ENCODE measurements around the gene RNF17. TPM values are rescaled to one million over a fixed set of nuclear protein-coding genes. Genes with fewer than 3 reads are reported as not detected.

RNF17 gene
- total RNA-seq, 1 donor from 2014 or later: not detected

DNA sequence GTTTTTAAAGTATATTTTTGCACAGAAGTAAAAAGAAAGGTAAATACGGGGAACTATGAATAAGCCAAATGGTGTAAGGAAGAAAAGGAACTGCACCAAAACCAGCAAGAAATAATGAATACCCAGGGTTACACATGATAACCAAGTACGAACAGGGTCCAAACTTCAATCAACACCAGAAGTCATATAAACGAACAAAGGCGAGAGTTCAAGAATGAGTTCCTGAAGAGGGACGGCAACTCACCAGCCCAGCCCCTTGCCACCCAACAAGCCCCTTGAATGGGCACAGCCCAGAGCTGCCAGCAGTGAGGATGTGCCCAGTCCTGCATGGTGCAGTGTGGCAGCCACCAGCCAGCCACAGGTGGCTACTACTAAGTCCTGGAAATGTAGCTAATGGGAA, 132.1 kb downstream of the RNF17 start:
- intact Hi-C loops (cut with micrococcal nuclease): no loop called here

DNA sequence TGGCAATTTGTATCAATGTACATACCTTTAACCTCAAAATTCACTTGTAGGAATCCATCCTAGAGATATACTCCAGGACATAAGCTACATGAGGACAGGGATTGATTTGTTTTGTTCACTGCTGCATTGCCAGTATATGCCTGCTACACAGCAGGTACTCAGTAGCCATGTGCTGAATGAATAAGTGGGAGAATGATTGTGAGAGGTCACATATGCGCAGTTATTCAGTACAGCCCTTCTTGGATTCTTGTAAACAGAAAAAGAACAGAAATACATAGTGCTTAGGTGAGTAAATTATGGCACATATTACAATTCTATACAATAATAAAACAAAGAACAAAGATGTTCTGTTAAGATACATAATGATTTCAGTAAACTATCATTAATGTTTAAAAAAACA, 133.3 kb downstream of the RNF17 start:
- intact Hi-C loops (cut with micrococcal nuclease): no loop called here

GRCh38 chr13:24899601-24900000, 135.6 kb downstream of the RNF17 start:
- intact Hi-C loops (cut with micrococcal nuclease): no loop called here

- intact Hi-C loops (cut with micrococcal nuclease): no loop called here
Observed at GRCh38 chr13:24900507-24900906, 136.5 kb downstream of the RNF17 start.

GRCh38 chr13:24905242-24905641, 141.3 kb downstream of the RNF17 start:
- intact Hi-C loops (cut with micrococcal nuclease): no loop called here

- intact Hi-C loops (cut with micrococcal nuclease): no loop called here
Observed at GRCh38 chr13:24906268-24906667, 142.3 kb downstream of the RNF17 start.

DNA sequence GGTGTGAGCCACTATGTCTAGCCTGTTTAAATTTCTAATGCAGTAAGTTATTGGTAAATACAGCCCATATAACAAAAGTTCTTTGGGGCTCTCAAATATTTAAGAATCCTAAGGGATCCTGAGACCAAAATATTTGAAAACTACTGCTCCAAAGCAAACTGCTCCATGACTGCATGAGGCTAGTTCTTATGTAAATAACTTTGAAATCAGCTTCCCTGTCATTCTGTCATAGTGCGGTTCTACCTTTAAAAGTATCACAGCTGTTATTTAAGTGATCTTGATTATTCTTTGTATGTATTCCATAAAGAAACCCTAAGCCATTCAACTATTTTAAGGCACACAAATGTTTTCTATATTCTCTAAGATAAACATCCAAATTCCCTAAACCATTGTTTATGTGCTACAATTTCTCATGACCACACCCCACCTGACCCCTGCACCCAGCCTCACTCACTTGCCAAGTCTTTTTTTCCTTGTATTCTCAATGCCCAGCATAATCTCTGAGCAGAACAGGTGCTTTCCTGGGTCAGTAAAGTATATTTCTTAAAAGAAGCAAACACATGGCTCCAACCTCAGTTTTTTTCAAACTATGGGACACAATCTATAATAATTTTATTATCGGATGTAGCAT, 146.6 kb downstream of the RNF17 start:
- intact Hi-C loops (cut with micrococcal nuclease): no loop called here

DNA sequence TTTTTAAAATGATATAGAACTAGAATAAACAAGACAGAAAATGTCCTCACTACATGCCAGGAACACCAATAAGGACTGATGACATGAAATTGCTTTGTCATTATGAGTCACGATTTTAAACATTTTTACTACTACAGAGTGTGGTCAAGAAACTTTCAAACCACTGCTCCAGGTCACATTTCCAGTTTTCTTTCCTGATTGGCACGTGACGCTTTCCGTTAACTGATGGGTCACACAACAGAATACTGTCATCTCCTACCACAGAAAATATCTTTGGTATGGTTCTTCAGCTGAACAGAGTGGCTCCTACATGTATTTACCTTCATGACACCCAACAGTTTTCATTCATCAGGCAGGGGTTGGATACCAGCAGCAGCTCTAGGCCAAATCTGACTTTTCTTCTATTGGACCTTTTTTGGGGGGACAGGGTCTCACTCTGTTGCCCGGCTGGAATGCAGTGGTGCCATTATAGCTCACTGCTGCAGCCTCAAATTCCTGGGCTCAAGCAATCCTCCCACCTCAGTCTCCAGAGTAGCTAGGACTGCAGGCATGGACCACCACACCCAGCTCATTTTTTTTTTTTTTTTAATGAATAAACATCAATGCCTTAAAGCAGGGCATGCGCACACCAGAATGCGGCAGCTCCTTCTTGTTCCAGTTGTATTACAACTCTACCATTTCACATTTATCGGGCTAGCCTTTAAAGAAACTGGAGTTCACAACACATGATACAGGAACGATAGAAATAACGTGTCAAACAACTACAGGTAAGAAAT, 147.4 kb downstream of the RNF17 start:
- intact Hi-C loops (cut with micrococcal nuclease): no loop called here

DNA sequence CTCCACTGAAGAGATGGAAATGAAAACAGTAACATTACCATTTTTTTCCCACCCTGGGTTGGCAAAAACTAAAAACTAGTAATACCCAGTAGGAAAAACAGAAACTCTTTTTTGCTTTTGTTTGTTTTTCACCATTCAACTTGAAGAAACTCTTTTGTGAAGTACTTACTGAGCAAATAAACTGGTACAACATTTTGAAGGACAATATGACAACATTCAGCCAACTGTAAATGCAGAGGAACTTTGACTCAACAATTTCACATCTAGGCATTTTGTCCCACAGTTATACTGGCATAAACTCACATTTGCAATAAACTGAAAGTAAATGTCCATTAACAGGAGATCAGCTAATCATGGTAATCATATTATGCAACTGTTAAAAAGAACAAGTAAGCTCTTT, 152.5 kb downstream of the RNF17 start:
- intact Hi-C loops (cut with micrococcal nuclease): no loop called here

DNA sequence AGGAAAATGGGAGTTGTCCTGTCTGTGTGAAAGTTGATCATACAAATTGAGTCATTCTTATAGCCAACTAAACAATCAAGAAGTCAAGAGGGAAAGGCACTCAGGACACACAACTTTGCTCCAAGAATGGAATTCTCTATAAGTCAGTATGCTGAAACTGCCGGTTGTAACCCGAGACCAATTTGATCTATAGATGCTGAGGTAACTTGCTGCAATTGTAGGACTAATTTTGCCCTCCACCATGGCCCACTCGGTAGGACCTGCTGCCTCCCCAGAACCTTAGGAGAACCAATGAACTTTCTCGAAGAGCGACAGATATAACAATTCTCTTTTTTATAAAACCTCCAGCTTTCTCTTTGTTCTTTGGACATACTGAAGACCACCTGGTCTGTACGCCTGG, 157.0 kb downstream of the RNF17 start:
- intact Hi-C loops (cut with micrococcal nuclease): loop anchor here (5.0 to 10.0 kb wide), 3 partner anchors 666 to 1546 kb away; partner anchors contain the start of gene CDK8

DNA sequence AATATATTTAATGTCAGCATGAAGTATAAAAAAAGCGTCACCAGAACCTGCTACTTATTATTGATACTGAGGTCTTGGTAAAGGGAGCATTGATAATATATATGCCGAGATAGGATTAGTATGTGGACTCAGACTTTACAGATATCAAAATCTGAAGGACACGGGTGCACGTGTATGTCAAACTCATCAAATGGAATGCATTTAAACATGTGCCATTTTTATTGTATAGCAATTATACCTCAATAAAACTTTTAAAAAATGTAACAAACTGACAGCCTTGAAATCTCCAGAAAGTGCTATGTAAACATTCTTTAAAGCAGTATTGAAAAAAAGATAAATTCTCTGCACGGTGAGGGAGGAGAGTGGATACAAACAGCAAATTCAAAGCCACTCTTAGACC, 157.9 kb downstream of the RNF17 start:
- intact Hi-C loops (cut with micrococcal nuclease): loop anchor here (2.0 to 10.0 kb wide), 5 partner anchors 365 to 1547 kb away; partner anchors contain the start of genes CDK8 and MTMR6

DNA sequence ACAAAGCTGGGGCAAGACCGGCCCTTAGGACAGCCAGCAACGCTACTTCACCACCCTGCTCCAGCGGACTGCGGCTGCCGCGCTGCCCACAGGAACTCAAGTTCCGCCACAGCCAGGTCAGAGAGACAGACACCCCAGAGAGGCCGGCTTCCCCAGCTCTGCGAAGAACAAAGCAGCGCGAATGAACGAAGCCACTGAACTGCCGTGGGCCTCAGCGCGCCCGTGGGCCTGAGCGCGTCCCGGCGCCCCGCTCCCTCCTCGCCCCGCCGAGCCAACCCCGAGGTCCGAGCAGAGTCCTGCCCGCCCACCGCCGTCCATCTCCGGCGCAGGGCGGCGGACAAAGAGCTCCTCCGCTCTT, 158.4 kb downstream of the RNF17 start:
- intact Hi-C loops (cut with micrococcal nuclease): loop anchor here (2.0 to 10.0 kb wide), 5 partner anchors 364 to 1548 kb away; partner anchors contain the start of genes CDK8 and MTMR6

DNA sequence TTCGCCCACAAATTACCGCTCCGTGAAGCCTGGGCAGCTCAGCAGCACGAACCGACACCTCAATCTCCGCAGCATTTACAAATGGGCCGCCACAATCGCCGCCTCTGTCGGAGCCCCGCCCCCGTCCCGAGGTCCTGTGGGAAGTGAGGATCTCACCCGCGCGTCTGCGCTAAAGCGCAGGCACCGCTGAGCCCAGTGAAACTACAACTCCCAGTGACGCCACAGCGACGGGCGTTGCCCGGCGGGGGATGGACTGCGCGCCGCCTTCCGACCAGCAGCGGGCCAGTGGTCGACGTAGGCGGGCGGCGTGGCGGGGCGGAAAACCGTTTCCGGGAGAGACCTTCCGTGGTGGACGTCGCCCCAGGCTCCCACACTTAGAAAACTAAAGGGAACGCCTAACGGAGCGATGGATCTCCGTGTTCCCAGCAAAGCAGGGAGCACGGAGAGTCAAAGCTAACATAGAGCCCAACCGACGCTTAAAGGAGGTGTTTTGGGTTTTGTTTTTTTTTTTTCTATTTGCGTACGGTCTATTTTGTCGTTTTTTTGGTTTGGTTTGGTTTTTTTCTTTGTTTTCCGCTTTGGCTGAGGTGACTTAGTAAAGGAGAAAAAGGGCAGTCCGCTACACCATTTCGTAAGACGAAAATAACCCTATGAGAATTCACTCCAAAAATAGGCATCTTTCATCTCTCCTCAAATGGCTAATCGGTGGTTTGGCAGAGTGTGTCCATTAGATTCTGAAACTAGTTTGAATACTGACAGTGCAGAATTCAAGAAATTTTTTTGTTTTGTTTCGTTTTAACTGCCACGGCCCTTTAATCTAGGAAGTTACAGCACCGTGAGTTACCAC, 159.0 kb downstream of the RNF17 start:
- intact Hi-C loops (cut with micrococcal nuclease): loop anchor here (1.0 to 10.0 kb wide), 6 partner anchors 45 to 1548 kb away; partner anchors contain the start of genes CDK8 and MTMR6

GRCh38 chr13:24925318-24926231, 161.6 kb downstream of the RNF17 start:
- intact Hi-C loops (cut with micrococcal nuclease): loop anchor here (10.0 kb wide), 2 partner anchors 671 to 1551 kb away; no protein-coding TSS in a partner anchor

GRCh38 chr13:24927810-24928404, 163.9 kb downstream of the RNF17 start:
- intact Hi-C loops (cut with micrococcal nuclease): loop anchor here (10.0 kb wide), 2 partner anchors 673 to 1553 kb away; no protein-coding TSS in a partner anchor

DNA sequence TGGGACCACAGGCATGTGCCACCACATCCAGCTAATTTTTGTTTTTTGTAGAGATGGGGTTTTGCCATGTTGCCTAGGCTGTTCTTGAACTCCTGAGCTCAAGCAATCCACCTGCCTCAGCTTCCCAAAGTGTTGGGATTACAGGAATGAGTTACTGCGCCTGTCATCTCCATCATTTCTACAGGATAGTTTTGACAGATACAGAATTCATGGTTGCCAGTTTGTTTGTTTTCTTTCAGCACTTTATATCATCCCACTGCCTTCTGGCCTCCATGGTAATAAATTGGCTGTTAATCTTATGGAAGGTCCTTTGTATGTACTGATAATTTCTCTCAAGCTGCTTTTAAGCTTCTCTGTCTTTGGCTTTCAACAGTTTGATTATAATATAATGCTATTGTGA, 165.2 kb downstream of the RNF17 start:
- intact Hi-C loops (cut with micrococcal nuclease): loop anchor here (10.0 kb wide), 2 partner anchors 674 to 1554 kb away; no protein-coding TSS in a partner anchor
